IMR-90 (cell line): ENCODE data around the gene HIVEP3. TPM values are rescaled to one million over a fixed set of nuclear protein-coding genes. Genes with fewer than 3 reads are reported as not detected.

Experiments used
- ATAC-seq: fragments of 200-7000 bp; cut with Tn5 transposase; 2 replicates; pipeline ENCODE4 v1.9.1; 2020; ENCODE audit warnings: low read depth, mild to moderate bottlenecking, moderate library complexity
- BruUV-seq: library from RNA; stranded (reverse); fragments of 400-500 nt; replicated peaks from 2 replicates; lab custom pipeline; 2021; lab: Mats Ljungman, UMichigan
- CTCF ChIA-PET: fragments of 300-600 bp; formaldehyde crosslinking; extraction: SDS; loops from one replicate; lab custom pipeline; 2021; ENCODE audit warnings: antibody characterized with exemption; lab: Yijun Ruan, JAX
- POLR2A ChIA-PET: fragments of 300-600 bp; sonication (Branson Sonifier 250); formaldehyde crosslinking; loops from one replicate; lab custom pipeline; 2022; ENCODE audit warnings: antibody characterized with exemption; ENCODE audit not compliant: unreplicated experiment; lab: Charles Lee
- DNase-seq: peaks from one replicate; pipeline ENCODE4 v3.0.0; 2013
- H2AFZ ChIP-seq: replicated peaks from 2 replicates; pipeline ENCODE3; 2013; ENCODE audit warnings: low read length, mild to moderate bottlenecking; ENCODE audit not compliant: poor library complexity
- H2AK5ac ChIP-seq: 2 replicates; pipeline ENCODE4 v1.6.1; 2013; ENCODE audit warnings: low read depth, low read length, inconsistent platforms
- H2AK9ac ChIP-seq: replicated peaks from 2 replicates; pipeline ENCODE3; 2013; ENCODE audit warnings: mild to moderate bottlenecking, low read depth, low read length, moderate library complexity; ENCODE audit not compliant: poor library complexity
- H2BK120ac ChIP-seq: 2 replicates; pipeline ENCODE4 v1.6.1; 2013; ENCODE audit warnings: low read depth, low read length, inconsistent platforms
- H2BK15ac ChIP-seq: 3 replicates; pipeline ENCODE4 v1.6.1; 2013; ENCODE audit warnings: low read depth, low read length, inconsistent platforms
- H2BK20ac ChIP-seq: 2 replicates; pipeline ENCODE4 v1.6.1; 2013; ENCODE audit warnings: low read depth, mild to moderate bottlenecking, inconsistent platforms, low read length, moderate library complexity
- H2BK5ac ChIP-seq: 2 replicates; pipeline ENCODE4 v1.6.1; 2013; ENCODE audit warnings: mild to moderate bottlenecking, low read depth, low read length, inconsistent platforms; ENCODE audit not compliant: poor library complexity, severe bottlenecking
- H3K14ac ChIP-seq: replicated peaks from 2 replicates; pipeline ENCODE4 v1.6.1; 2013; ENCODE audit warnings: low read depth, low read length, inconsistent platforms
- H3K18ac ChIP-seq: 2 replicates; pipeline ENCODE4 v1.6.1; 2013; ENCODE audit warnings: low read depth, low read length, control low read depth
- H3K23ac ChIP-seq: 2 replicates; pipeline ENCODE4 v1.6.1; 2013; ENCODE audit warnings: low read depth, low read length, inconsistent platforms
- H3K27ac ChIP-seq: 2 replicates; pipeline ENCODE4 v1.5.1; 2013; ENCODE audit warnings: mild to moderate bottlenecking, control low read depth, low read length; ENCODE audit not compliant: insufficient read depth
- H3K27me3 ChIP-seq: 2 replicates; pipeline ENCODE4 v1.6.1; 2013; ENCODE audit warnings: low read length; ENCODE audit not compliant: control insufficient read depth, insufficient read depth
- H3K36me3 ChIP-seq: 2 replicates; pipeline ENCODE4 v1.6.1; 2013; ENCODE audit warnings: low read length, mixed read lengths; ENCODE audit not compliant: control insufficient read depth, insufficient read depth
- H3K4ac ChIP-seq: 2 replicates; pipeline ENCODE4 v1.6.1; 2013; ENCODE audit warnings: low read depth, low read length, inconsistent platforms
- H3K4me1 ChIP-seq: 2 replicates; pipeline ENCODE4 v1.6.1; 2013; ENCODE audit warnings: low read length, mixed read lengths; ENCODE audit not compliant: control insufficient read depth, insufficient read depth
- H3K4me2 ChIP-seq: 2 replicates; pipeline ENCODE4 v1.6.1; 2013; ENCODE audit warnings: low read depth, mild to moderate bottlenecking, control low read depth, low read length, moderate library complexity
- H3K4me3 ChIP-seq: 2 replicates; pipeline ENCODE4 v1.5.1; 2013; ENCODE audit warnings: low read depth, mild to moderate bottlenecking, control low read depth, low read length, moderate library complexity; ENCODE audit not compliant: insufficient read depth
- H3K56ac ChIP-seq: 2 replicates; pipeline ENCODE4 v1.6.1; 2013; ENCODE audit warnings: low read length, inconsistent platforms; ENCODE audit not compliant: insufficient read depth; ENCODE audit errors: extremely low read depth
- H3K79me1 ChIP-seq, 2 experiments: 2 replicates each; pipeline ENCODE4 v1.6.1; 2013; ENCODE audit warnings: low read length in 2 of 2, inconsistent platforms in 1 of 2, low read depth in 1 of 2
- H3K9ac ChIP-seq: 2 replicates; pipeline ENCODE4 v1.6.1; 2013; ENCODE audit warnings: low read depth, low read length, control low read depth
- H3K9me1 ChIP-seq: 2 replicates; pipeline ENCODE4 v1.6.1; 2013; ENCODE audit warnings: low read length, inconsistent platforms; ENCODE audit not compliant: insufficient read depth
- H3K9me3 ChIP-seq: 2 replicates; pipeline ENCODE4 v1.6.1; 2013; ENCODE audit warnings: low read length; ENCODE audit not compliant: control insufficient read depth, insufficient read depth
- H4K20me1 ChIP-seq: 2 replicates; pipeline ENCODE4 v1.6.1; 2013; ENCODE audit warnings: low read length, inconsistent platforms; ENCODE audit not compliant: insufficient read depth
- H4K5ac ChIP-seq: 2 replicates; pipeline ENCODE4 v1.6.1; 2013; ENCODE audit warnings: mild to moderate bottlenecking, low read depth, low read length, control low read depth
- H4K8ac ChIP-seq, 2 experiments: 2 replicates each; pipeline ENCODE4 v1.6.1; 2013; ENCODE audit warnings: low read depth in 2 of 2, low read length in 2 of 2, control low read depth in 1 of 2, inconsistent platforms in 1 of 2
- H4K91ac ChIP-seq: 2 replicates; pipeline ENCODE4 v1.6.1; 2013; ENCODE audit warnings: low read depth, low read length, inconsistent platforms; ENCODE audit not compliant: insufficient read depth
- BHLHE40 ChIP-seq: fragments of 150-350 bp; IDR thresholded peaks from 2 replicates; pipeline ENCODE4 v1.6.1; 2016; ENCODE audit warnings: mild to moderate bottlenecking, low read depth, low read length
- CEBPB ChIP-seq: IDR thresholded peaks from 2 replicates; pipeline ENCODE4 v1.6.1; 2012; ENCODE audit warnings: low read depth, low read length, improper control_type of control experiment
- CHD1 ChIP-seq: IDR thresholded peaks from 2 replicates; pipeline ENCODE4 v1.6.1; 2012; ENCODE audit warnings: low read depth, low read length, improper control_type of control experiment
- FOS ChIP-seq: fragments of 150-350 bp; IDR thresholded peaks from 2 replicates; pipeline ENCODE4 v1.6.1; 2016; ENCODE audit warnings: low read depth, low read length
- MAZ ChIP-seq: IDR thresholded peaks from 2 replicates; pipeline ENCODE4 v1.6.1; 2012; ENCODE audit warnings: low read depth, mild to moderate bottlenecking, low read length, improper control_type of control experiment, moderate library complexity, borderline replicate concordance
- POLR2A ChIP-seq: IDR thresholded peaks from 2 replicates; pipeline ENCODE4 v1.6.1; 2012; ENCODE audit warnings: mild to moderate bottlenecking, low read depth, low read length
- RAD21 ChIP-seq: IDR thresholded peaks from 2 replicates; pipeline ENCODE4 v1.6.1; 2012; ENCODE audit warnings: low read length, improper control_type of control experiment
- WGBS, 2 experiments: methylation state at CpG; one replicate each; pipeline versions ENCODE4 v1.1.5 to v1.1.7; 2013; ENCODE audit warnings: missing lambda C conversion rate in 2 of 2; ENCODE audit not compliant: insufficient read length in 1 of 2; ENCODE audit errors: extremely low coverage in 2 of 2; 5-methylcytosine and 5-hydroxymethylcytosine counted together
- dilution Hi-C: fragments of 300-500 bp; cut with HindIII; formaldehyde crosslinking; loops from one replicate; pipeline ENCODE4 v1.14.3; 2018; ENCODE audit warnings: low sequenced_read_pairs; ENCODE audit not compliant: unreplicated experiment
- in situ Hi-C: fragments of 300-500 bp; cut with MboI; formaldehyde crosslinking; loops from 3 replicates; pipeline ENCODE4 v1.14.3; 2019; ENCODE audit warnings: low sequenced_read_pairs, inconsistent platforms, mixed read lengths
- intact Hi-C: fragments of 100-400 bp; cut with micrococcal nuclease; formaldehyde crosslinking; loops from 2 replicates; pipeline ENCODE4 v1.10.0; 2022
- polyA plus RNA-seq, 3 experiments: library from polyadenylated mRNA; depleted of rRNA; stranded (reverse); fragments of >200 nt; gene quantifications; 2 replicates each; pipeline ENCODE4 v1.2.3, GENCODE V29; 2012; ENCODE audit warnings: low replicate concordance in 1 of 3
- total RNA-seq: library from RNA; depleted of rRNA; stranded (reverse); fragments of >200 nt; gene quantifications from 2 replicates; pipeline ENCODE4 v1.2.3, GENCODE V29; 2012
- TF ChIP-seq, protein P1 (sequence below): conservative IDR thresholded peaks from 2 replicates; pipeline ENCODE4 v1.5.1; 2012; ENCODE audit warnings: mild to moderate bottlenecking, low read depth, low read length, improper control_type of control experiment
- TF ChIP-seq, protein P2 (sequence below): fragments of 150-350 bp; IDR thresholded peaks from 2 replicates; pipeline ENCODE4 v1.6.1; 2017; ENCODE audit warnings: mild to moderate bottlenecking, antibody characterized with exemption, low read length, low read depth
- TF ChIP-seq, protein P3 (sequence below): fragments of 150-350 bp; IDR thresholded peaks from 2 replicates; pipeline ENCODE4 v1.6.1; 2016; ENCODE audit warnings: low read depth, mild to moderate bottlenecking, low read length, moderate library complexity, borderline replicate concordance

The HIVEP3 gene
- total and polyA plus RNA-seq, 2 of the 4 experiments (the other 2 are of a cell fraction) = 1.4 to 4.0 TPM

DNA sequence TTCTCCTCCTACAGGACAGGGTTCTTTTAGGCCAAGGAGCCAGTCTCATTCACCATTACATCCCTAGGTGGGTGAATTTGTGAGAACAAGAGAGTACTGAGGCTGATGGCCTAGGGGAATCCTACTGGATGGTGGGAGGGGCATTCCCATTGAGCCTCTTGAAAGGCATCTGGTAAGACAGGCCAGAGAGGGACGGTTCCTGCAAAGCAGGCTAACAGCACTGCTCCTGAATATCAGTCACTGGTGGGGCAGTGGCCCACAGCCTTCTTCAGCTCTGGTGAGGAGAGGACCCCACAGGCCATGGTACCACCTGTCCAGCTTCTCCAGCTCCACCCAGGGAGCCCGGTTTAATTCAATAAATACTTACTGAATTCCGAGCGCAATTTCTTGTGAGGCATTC lies 308.4 kb downstream of the HIVEP3 start:
- TF ChIP-seq RAD21 (no peak), BHLHE40 (no peak), CEBPB (no peak), MAZ (no peak), CHD1 (no peak), POLR2A (no peak), FOS (no peak)
- TF ChIP-seq, protein P1, sequence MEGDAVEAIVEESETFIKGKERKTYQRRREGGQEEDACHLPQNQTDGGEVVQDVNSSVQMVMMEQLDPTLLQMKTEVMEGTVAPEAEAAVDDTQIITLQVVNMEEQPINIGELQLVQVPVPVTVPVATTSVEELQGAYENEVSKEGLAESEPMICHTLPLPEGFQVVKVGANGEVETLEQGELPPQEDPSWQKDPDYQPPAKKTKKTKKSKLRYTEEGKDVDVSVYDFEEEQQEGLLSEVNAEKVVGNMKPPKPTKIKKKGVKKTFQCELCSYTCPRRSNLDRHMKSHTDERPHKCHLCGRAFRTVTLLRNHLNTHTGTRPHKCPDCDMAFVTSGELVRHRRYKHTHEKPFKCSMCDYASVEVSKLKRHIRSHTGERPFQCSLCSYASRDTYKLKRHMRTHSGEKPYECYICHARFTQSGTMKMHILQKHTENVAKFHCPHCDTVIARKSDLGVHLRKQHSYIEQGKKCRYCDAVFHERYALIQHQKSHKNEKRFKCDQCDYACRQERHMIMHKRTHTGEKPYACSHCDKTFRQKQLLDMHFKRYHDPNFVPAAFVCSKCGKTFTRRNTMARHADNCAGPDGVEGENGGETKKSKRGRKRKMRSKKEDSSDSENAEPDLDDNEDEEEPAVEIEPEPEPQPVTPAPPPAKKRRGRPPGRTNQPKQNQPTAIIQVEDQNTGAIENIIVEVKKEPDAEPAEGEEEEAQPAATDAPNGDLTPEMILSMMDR = no peak
- TF ChIP-seq, protein P2, sequence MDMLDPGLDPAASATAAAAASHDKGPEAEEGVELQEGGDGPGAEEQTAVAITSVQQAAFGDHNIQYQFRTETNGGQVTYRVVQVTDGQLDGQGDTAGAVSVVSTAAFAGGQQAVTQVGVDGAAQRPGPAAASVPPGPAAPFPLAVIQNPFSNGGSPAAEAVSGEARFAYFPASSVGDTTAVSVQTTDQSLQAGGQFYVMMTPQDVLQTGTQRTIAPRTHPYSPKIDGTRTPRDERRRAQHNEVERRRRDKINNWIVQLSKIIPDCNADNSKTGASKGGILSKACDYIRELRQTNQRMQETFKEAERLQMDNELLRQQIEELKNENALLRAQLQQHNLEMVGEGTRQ = no peak
- TF ChIP-seq, protein P3, sequence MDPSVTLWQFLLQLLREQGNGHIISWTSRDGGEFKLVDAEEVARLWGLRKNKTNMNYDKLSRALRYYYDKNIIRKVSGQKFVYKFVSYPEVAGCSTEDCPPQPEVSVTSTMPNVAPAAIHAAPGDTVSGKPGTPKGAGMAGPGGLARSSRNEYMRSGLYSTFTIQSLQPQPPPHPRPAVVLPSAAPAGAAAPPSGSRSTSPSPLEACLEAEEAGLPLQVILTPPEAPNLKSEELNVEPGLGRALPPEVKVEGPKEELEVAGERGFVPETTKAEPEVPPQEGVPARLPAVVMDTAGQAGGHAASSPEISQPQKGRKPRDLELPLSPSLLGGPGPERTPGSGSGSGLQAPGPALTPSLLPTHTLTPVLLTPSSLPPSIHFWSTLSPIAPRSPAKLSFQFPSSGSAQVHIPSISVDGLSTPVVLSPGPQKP = no peak
- no peak overlapping the region for H2BK20ac ChIP-seq
- no peaks in the 10 kb centered on the region; the same call in 1 of the 2 replicates for H3K9me3 ChIP-seq
- ChIA-PET CTCF (no interaction called here), POLR2A (no interaction called here)
- H2BK15ac ChIP-seq = no peak overlapping the region
- peaks cover 12% of the 10 kb centered on the region; the same call in 1 of the 2 replicates for H3K9me1 ChIP-seq
- in situ Hi-C loops = no loop called here
- H3K4me1 ChIP-seq = peaks cover 15% of the 10 kb centered on the region
- dilution Hi-C loops = no loop called here
- peaks cover 11 to 23% of the 10 kb centered on the region in 2 experiments; a peak in 2 of 4 replicates for H3K79me1 ChIP-seq
- H3K4me2 ChIP-seq = no peak overlapping the region
- H2AK5ac ChIP-seq = no peak overlapping the region
- no peaks in the 10 kb centered on the region for H3K36me3 ChIP-seq
- H2AK9ac ChIP-seq = no peak overlapping the region
- no peak overlapping the region for H3K4ac ChIP-seq
- H4K8ac ChIP-seq = no peak overlapping the region
- no peaks in the 10 kb centered on the region for H3K27me3 ChIP-seq
- WGBS, 2 experiments = 100% methylated on average over 1 of the region's 4 CpGs; no CpG with 5 or more reads in 1 of the 2 experiments
- H4K5ac ChIP-seq = no peak overlapping the region
- H2AFZ ChIP-seq = no peak overlapping the region
- H3K56ac ChIP-seq = no peak overlapping the region
- H3K14ac ChIP-seq = no peak overlapping the region
- H4K91ac ChIP-seq = no peak overlapping the region
- no peak overlapping the region for H2BK120ac ChIP-seq
- H3K4me3 ChIP-seq = no peak overlapping the region
- BruUV-seq = no TSS peak
- no peak overlapping the region for H3K23ac ChIP-seq
- no peak overlapping the region for H2BK5ac ChIP-seq
- H3K18ac ChIP-seq = no peak overlapping the region
- no peaks in the 10 kb centered on the region; the same call in 1 of the 2 replicates for H4K20me1 ChIP-seq
- ATAC-seq (no peak), DNase-seq (no peak)
- no peak overlapping the region for H3K27ac ChIP-seq
- intact Hi-C loops = no loop called here
- H3K9ac ChIP-seq = no peak overlapping the region
